K562 (cell line): ENCODE measurements around the gene TMEM41B. TPM values are rescaled to one million over a fixed set of nuclear protein-coding genes. Genes with fewer than 3 reads are reported as not detected.

Source experiments
- AFF4 ChIP-seq: sonication (generic); formaldehyde crosslinking; IDR thresholded peaks from 2 replicates; pipeline ENCODE4 v1.8.0; 2023; ENCODE audit warnings: mild to moderate bottlenecking, missing genetic modification reagents
- CXXC5 ChIP-seq: fragments of 250-450 bp; sonication (Bioruptor Pico); IDR thresholded peaks from 2 replicates; pipeline ENCODE4 v1.8.0; 2022; ENCODE audit warnings: inconsistent platforms, mild to moderate bottlenecking, moderate library complexity
- HDAC2 ChIP-seq: fragments of 450-650 bp; IDR thresholded peaks from 2 replicates; pipeline ENCODE4 v1.6.1; 2016; ENCODE audit warnings: mild to moderate bottlenecking
- MECOM ChIP-seq: fragments of 250-450 bp; sonication (Bioruptor Pico); IDR thresholded peaks from 2 replicates; pipeline ENCODE4 v1.8.0; 2022; ENCODE audit warnings: inconsistent platforms
- PML ChIP-seq: IDR thresholded peaks from 2 replicates; pipeline ENCODE4 v1.6.1; 2012; ENCODE audit warnings: low read length, inconsistent platforms
- POLR2AphosphoS2 ChIP-seq: IDR thresholded peaks from 2 replicates; pipeline ENCODE4 v1.6.1; 2012; ENCODE audit warnings: low read length, improper control_type of control experiment
- POLR2H ChIP-seq: IDR thresholded peaks from 2 replicates; pipeline ENCODE4 v1.6.1; 2016; ENCODE audit warnings: missing genetic modification characterization, low read depth, mild to moderate bottlenecking, control low read depth, missing compliant biosample characterization, moderate library complexity
- RFX5 ChIP-seq: IDR thresholded peaks from 2 replicates; pipeline ENCODE4 v1.6.1; 2011; ENCODE audit warnings: low read depth, mild to moderate bottlenecking, improper control_type of control experiment, low read length
- SAP30 ChIP-seq: fragments of 200-600 bp; sonication (generic); IDR thresholded peaks from 2 replicates; pipeline ENCODE4 v1.6.1; 2012; ENCODE audit warnings: borderline replicate concordance, low read depth, mild to moderate bottlenecking, moderate library complexity, low read length, control low read depth, inconsistent platforms; ENCODE audit not compliant: insufficient read depth, poor library complexity, severe bottlenecking
- SMARCE1 ChIP-seq: fragments of 450-650 bp; IDR thresholded peaks from 2 replicates; pipeline ENCODE4 v1.7.1; 2016; ENCODE audit warnings: mild to moderate bottlenecking
- SREBF1 ChIP-seq: fragments of 150-350 bp; IDR thresholded peaks from 2 replicates; pipeline ENCODE4 v1.6.1; 2014; ENCODE audit warnings: antibody characterized with exemption, low read depth, low read length, borderline replicate concordance
- SRF ChIP-seq, 2 experiments: fragments of 250-450, 450-650 bp in 1 of 2; sonication (Bioruptor Pico) in 1 of 2; sonication (generic) in 1 of 2; formaldehyde crosslinking; IDR thresholded peaks; 2 replicates each; pipeline versions ENCODE4 v1.5.0 to v1.5.1; 2020 to 2022; ENCODE audit warnings: mild to moderate bottlenecking in 1 of 2, missing genetic modification reagents in 1 of 2
- ZFX ChIP-seq: sonication (generic); formaldehyde crosslinking; IDR thresholded peaks from 2 replicates; pipeline ENCODE4 v1.8.0; 2022; ENCODE audit warnings: mild to moderate bottlenecking, missing genetic modification reagents, moderate library complexity
- ZNF282 ChIP-seq: sonication (generic); formaldehyde crosslinking; IDR thresholded peaks from 2 replicates; pipeline ENCODE4 v1.8.1; 2023; ENCODE audit warnings: missing genetic modification reagents
- polyA plus RNA-seq, 8 experiments: library from polyadenylated mRNA; depleted of rRNA in 4 of 8; stranded (reverse) in 5 of 8; unstranded in 3 of 8; fragments of >200 nt; fragmentation: Nextera tagmentation in 2 of 8; fragmentation: Illumina TruSeq in 1 of 8; extraction: Ambion mirVana in 2 of 8; extraction: Trizol in 1 of 8; gene quantifications; 2 replicates each; pipeline versions ENCODE4 v1.2.1 to v1.2.3, GENCODE V29; 2011 to 2014; ENCODE audit warnings: inconsistent platforms in 1 of 8, missing spikeins in 1 of 8
- total RNA-seq, 7 experiments: library from RNA; depleted of rRNA in 6 of 7; stranded (reverse); fragments of >200 nt in 6 of 7; fragmentation: Illumina TruSeq in 2 of 7; extraction: Trizol in 2 of 7; gene quantifications; 2 replicates each; pipeline versions ENCODE4 v1.2.1 to v1.2.3, GENCODE V29; 2011 to 2021; ENCODE audit warnings: low replicate concordance in 1 of 7
- TF ChIP-seq, protein P1 (sequence below), 2 experiments: fragments of 150-350 bp in 1 of 2; IDR thresholded peaks; 2 replicates each; pipeline ENCODE4 v1.6.1; 2012 to 2016; ENCODE audit warnings: low read depth in 2 of 2, low read length in 2 of 2, mild to moderate bottlenecking in 1 of 2, moderate library complexity in 1 of 2
- TF ChIP-seq, protein P2 (sequence below): fragments of 450-650 bp; conservative IDR thresholded peaks from 2 replicates; pipeline ENCODE4 v1.6.1; 2016; ENCODE audit warnings: missing genetic modification characterization, low read depth, mild to moderate bottlenecking, missing compliant biosample characterization, moderate library complexity
- TF ChIP-seq, protein P3 (sequence below): fragments of 450-650 bp; IDR thresholded peaks from 2 replicates; pipeline ENCODE4 v1.6.1; 2016; ENCODE audit warnings: antibody characterized with exemption

The TMEM41B gene
- total and polyA plus RNA-seq, 9 of the 15 experiments (the other 6 are each of a cell fraction or from before 2014, with no cell fraction given) = 17.1 to 89.6 (median 48.7) TPM

GRCh38 chr11:9314291-9315077 is at the start of gene TMEM41B (continued):
- TF ChIP-seq, protein P1, sequence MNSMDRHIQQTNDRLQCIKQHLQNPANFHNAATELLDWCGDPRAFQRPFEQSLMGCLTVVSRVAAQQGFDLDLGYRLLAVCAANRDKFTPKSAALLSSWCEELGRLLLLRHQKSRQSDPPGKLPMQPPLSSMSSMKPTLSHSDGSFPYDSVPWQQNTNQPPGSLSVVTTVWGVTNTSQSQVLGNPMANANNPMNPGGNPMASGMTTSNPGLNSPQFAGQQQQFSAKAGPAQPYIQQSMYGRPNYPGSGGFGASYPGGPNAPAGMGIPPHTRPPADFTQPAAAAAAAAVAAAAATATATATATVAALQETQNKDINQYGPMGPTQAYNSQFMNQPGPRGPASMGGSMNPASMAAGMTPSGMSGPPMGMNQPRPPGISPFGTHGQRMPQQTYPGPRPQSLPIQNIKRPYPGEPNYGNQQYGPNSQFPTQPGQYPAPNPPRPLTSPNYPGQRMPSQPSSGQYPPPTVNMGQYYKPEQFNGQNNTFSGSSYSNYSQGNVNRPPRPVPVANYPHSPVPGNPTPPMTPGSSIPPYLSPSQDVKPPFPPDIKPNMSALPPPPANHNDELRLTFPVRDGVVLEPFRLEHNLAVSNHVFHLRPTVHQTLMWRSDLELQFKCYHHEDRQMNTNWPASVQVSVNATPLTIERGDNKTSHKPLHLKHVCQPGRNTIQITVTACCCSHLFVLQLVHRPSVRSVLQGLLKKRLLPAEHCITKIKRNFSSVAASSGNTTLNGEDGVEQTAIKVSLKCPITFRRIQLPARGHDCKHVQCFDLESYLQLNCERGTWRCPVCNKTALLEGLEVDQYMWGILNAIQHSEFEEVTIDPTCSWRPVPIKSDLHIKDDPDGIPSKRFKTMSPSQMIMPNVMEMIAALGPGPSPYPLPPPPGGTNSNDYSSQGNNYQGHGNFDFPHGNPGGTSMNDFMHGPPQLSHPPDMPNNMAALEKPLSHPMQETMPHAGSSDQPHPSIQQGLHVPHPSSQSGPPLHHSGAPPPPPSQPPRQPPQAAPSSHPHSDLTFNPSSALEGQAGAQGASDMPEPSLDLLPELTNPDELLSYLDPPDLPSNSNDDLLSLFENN (IDR thresholded peaks at IDR 0.05; ENCODE audit: low read depth in 2 of 2, low read length in 2 of 2) = peak; percentile 12 to 78; a peak in 3 of 4 replicates
- TF ChIP-seq PML (peak; percentile 79), AFF4 (CRISPR knock-in tag) (peak; percentile 84; the same call in 1 of the 2 replicates), MECOM (CRISPR knock-in tag) (no peak), SAP30 (peak; percentile 13), SMARCE1 (no peak; the same call in 1 of the 2 replicates), POLR2H (tag) (peak; percentile 90), CXXC5 (CRISPR knock-in tag) (peak; percentile 81), ZFX (CRISPR knock-in tag) (peak; percentile 70), RFX5 (no peak), ZNF282 (CRISPR knock-in tag) (no peak), POLR2AphosphoS2 (peak; percentile 76; the same call in 1 of the 2 replicates), SRF (CRISPR knock-in tag; IDR thresholded peaks at IDR 0.05) (peak in 1 of 2 experiments; percentile 81; a peak in 1 of 4 replicates), HDAC2 (0 out of 2 replicates have a peak, but pooled peaks have one; percentile 52), SREBF1 (peak; percentile 47; the same call in 1 of the 2 replicates)
- TF ChIP-seq, protein P2, sequence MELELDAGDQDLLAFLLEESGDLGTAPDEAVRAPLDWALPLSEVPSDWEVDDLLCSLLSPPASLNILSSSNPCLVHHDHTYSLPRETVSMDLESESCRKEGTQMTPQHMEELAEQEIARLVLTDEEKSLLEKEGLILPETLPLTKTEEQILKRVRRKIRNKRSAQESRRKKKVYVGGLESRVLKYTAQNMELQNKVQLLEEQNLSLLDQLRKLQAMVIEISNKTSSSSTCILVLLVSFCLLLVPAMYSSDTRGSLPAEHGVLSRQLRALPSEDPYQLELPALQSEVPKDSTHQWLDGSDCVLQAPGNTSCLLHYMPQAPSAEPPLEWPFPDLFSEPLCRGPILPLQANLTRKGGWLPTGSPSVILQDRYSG (tag) = no peak
- TF ChIP-seq, protein P3, sequence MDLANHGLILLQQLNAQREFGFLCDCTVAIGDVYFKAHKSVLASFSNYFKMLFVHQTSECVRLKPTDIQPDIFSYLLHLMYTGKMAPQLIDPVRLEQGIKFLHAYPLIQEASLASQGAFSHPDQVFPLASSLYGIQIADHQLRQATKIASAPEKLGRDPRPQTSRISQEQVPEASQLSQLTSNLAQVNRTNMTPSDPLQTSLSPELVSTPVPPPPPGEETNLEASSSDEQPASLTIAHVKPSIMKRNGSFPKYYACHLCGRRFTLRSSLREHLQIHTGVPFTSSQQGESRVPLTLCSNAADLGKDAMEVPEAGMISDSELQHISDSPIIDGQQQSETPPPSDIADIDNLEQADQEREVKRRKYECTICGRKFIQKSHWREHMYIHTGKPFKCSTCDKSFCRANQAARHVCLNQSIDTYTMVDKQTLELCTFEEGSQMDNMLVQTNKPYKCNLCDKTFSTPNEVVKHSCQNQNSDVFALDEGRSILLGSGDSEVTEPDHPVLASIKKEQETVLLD = peak; percentile 53; the same call in 1 of the 2 replicates
